CD4-positive, alpha-beta T cell (primary cell): ENCODE results near the gene NFIA. TPM values are rescaled to one million over a fixed set of nuclear protein-coding genes. Genes with fewer than 3 reads are reported as not detected.

Experiments used
- ATAC-seq: fragments of 200-7000 bp; cut with Tn5 transposase; one replicate; pipeline ENCODE4 v1.10.0; 2022; ENCODE audit warnings: mild to moderate bottlenecking; ENCODE audit not compliant: poor library complexity
- CTCF ChIA-PET: fragments of 350-600 bp; sonication (Branson Sonifier 250); formaldehyde crosslinking; loops from one replicate; lab custom pipeline; 2021; ENCODE audit warnings: antibody characterized with exemption, inconsistent platforms; lab: Charles Lee
- POLR2A ChIA-PET: fragments of 350-600 bp; sonication (Branson Sonifier 250); formaldehyde crosslinking; loops from one replicate; lab custom pipeline; 2021; ENCODE audit warnings: antibody characterized with exemption, inconsistent platforms; lab: Charles Lee
- DNase-seq, 14 experiments: peaks; one replicate each; pipeline ENCODE4 v3.0.0-alpha.2; 2013 to 2020; ENCODE audit warnings: mixed read lengths in 2 of 14
- H3K27ac ChIP-seq, 2 donors: one replicate each; pipeline versions ENCODE4 v1.5.1 to v1.7.0; 2013; ENCODE audit warnings: low read length in 2 of 2, low read depth in 1 of 2, mild to moderate bottlenecking in 1 of 2
- H3K27me3 ChIP-seq, 2 experiments: 1 replicate in 1 of 2; 2 replicates in 1 of 2; pipeline versions ENCODE4 v1.6.1 to v1.7.0; 2013; ENCODE audit warnings: low read length in 2 of 2, control low read depth in 1 of 2, mild to moderate bottlenecking in 1 of 2, moderate library complexity in 1 of 2; ENCODE audit not compliant: insufficient read depth in 2 of 2, control insufficient read depth in 1 of 2
- H3K36me3 ChIP-seq: one replicate; pipeline ENCODE4 v1.6.1; 2013; ENCODE audit warnings: low read length, control low read depth; ENCODE audit not compliant: insufficient read depth
- H3K4me1 ChIP-seq: one replicate; pipeline ENCODE4 v1.6.1; 2013; ENCODE audit warnings: low read length, control low read depth; ENCODE audit not compliant: insufficient read depth
- H3K4me3 ChIP-seq: one replicate; pipeline ENCODE4 v1.5.1; 2013; ENCODE audit warnings: mild to moderate bottlenecking, low read length, moderate library complexity
- H3K9me3 ChIP-seq, 2 experiments: 1 replicate in 1 of 2; 2 replicates in 1 of 2; pipeline versions ENCODE4 v1.6.1 to v1.7.0; 2013; ENCODE audit warnings: low read length in 2 of 2, mild to moderate bottlenecking in 2 of 2, control low read depth in 1 of 2, moderate library complexity in 1 of 2; ENCODE audit not compliant: control insufficient read depth in 1 of 2, insufficient read depth in 1 of 2
- H3K27ac Mint-ChIP-seq: one replicate; pipeline ENCODE4 v1.8.0; 2020; ENCODE audit warnings: mixed read lengths
- H3K27me3 Mint-ChIP-seq: one replicate; pipeline ENCODE4 v1.8.0; 2021; ENCODE audit warnings: mixed read lengths
- H3K36me3 Mint-ChIP-seq: one replicate; pipeline ENCODE4 v1.8.0; 2021; ENCODE audit warnings: low read depth, mixed read lengths
- H3K4me1 Mint-ChIP-seq: one replicate; pipeline ENCODE4 v1.8.0; 2021; ENCODE audit warnings: low read depth, mixed read lengths
- H3K4me3 Mint-ChIP-seq: one replicate; pipeline ENCODE4 v1.8.0; 2020; ENCODE audit warnings: mild to moderate bottlenecking, mixed read lengths
- H3K9me3 Mint-ChIP-seq: one replicate; pipeline ENCODE4 v1.8.0; 2020; ENCODE audit warnings: mixed read lengths
- intact Hi-C, 2 experiments: fragments of 100-400 bp; cut with DNase I in 1 of 2; cut with micrococcal nuclease in 1 of 2; formaldehyde crosslinking; loops; one replicate each; pipeline versions ENCODE4 v1.15.1 to v1.9.0; 2023 to 2025; cut with DNase I, micrococcal nuclease
- total RNA-seq, 174 experiments: library from RNA in 2 of 174; stranded (reverse) in 2 of 174; gene quantifications; one replicate each; pipeline ENCODE4 v1.2.3 and lab custom pipeline; 2021 to 2026
- TF ChIP-seq, protein P1 (sequence below): fragments of 200-600 bp; IDR thresholded peaks from one replicate; pipeline ENCODE4 v1.8.0; 2022; ENCODE audit warnings: antibody characterized with exemption, mild to moderate bottlenecking

NFIA gene
- total RNA-seq, 2 experiments from 2014 or later = 4.8 to 5.9 TPM

DNA sequence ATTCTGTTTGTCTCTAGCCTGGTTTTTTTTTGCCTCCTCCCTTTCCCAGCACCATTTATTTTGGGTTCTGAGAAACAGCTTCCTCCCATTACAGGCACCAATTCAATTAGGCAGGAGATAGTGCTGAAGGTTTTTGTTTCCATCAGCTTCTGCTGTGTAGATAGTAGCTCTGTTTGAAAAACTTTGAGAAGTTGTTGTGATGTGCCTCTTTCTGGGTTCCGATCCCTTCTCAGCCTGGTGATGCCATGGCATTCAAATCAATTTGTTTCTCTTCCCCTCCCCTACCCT, 109.0 kb downstream of the NFIA start:
- H3K9me3 Mint-ChIP-seq = no peaks in the 10 kb centered on the region
- Histone ChIP-seq H3K36me3 (no peaks in the 10 kb centered on the region), H3K27ac (no peak overlapping the region), H3K27me3 (no peaks in the 10 kb centered on the region), H3K4me1 (no peaks in the 10 kb centered on the region), H3K9me3 (no peaks in the 10 kb centered on the region), H3K4me3 (no peak overlapping the region)
- ATAC-seq (no peak), DNase-seq (no peak)
- H3K4me1 Mint-ChIP-seq = no peaks in the 10 kb centered on the region
- TF ChIP-seq, protein P1, sequence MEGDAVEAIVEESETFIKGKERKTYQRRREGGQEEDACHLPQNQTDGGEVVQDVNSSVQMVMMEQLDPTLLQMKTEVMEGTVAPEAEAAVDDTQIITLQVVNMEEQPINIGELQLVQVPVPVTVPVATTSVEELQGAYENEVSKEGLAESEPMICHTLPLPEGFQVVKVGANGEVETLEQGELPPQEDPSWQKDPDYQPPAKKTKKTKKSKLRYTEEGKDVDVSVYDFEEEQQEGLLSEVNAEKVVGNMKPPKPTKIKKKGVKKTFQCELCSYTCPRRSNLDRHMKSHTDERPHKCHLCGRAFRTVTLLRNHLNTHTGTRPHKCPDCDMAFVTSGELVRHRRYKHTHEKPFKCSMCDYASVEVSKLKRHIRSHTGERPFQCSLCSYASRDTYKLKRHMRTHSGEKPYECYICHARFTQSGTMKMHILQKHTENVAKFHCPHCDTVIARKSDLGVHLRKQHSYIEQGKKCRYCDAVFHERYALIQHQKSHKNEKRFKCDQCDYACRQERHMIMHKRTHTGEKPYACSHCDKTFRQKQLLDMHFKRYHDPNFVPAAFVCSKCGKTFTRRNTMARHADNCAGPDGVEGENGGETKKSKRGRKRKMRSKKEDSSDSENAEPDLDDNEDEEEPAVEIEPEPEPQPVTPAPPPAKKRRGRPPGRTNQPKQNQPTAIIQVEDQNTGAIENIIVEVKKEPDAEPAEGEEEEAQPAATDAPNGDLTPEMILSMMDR = no peak
- H3K4me3 Mint-ChIP-seq = no peak overlapping the region
- no peaks in the 10 kb centered on the region for H3K36me3 Mint-ChIP-seq
- CTCF ChIA-PET = interaction anchor here (0.7 kb wide), 1 partner anchor 9 kb away, joined by 3 read pairs; no protein-coding TSS in a partner anchor
- intact Hi-C loops = no loop called here
- H3K27ac Mint-ChIP-seq = no peak overlapping the region
- no peaks in the 10 kb centered on the region for H3K27me3 Mint-ChIP-seq
- POLR2A ChIA-PET = no interaction called here

DNA sequence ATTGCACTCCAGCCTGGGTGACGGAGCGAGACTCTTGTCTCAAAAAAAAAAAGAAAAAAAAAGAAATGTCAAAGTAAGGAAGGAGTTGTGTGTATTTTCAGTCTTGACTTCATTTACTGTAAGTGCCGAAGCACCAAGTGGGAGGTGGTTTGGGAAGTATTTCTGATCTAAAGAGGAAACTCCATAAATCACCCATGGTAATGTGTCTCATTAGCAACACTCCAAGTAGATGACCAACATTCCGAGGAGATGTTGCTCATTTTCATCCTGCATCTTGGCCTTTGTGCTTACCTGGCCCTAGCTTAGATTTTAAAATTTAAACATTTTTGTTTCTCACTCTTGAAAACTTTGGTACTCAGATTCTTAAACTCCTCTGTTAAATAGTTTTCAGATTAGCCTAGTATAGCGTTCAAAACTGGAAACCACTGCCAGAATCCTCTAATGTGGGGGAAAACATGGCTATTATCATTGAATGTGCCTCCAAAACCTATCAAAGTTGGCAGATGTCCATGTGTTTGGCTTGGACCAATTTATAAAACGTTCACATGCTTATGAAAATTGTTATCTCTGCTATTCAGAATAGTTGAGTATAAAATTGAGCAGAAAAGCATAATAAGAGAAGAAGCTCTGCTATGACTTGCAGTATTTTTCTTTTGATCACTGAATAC, 110.4 kb downstream of the NFIA start:
- no peak for ATAC-seq
- intact Hi-C loops = no loop called here
- POLR2A ChIA-PET = no interaction called here

DNA sequence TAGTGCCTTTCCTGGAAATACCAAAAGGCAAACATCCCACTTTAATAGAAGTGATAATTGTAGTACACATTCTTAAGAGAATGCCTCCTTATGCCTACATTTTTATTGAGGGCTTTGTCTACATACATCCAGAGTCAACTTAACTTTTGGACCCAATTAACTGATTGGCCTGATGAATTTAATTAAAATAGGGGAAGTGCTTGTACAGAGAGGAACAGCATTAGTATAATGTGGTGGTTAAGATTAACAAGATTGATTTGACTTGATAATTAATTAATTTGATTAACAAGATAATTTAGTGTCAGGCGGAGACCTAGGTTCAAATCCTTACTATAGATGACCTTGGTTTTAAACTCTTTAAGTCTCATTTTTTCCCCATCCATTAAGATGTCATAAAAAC, 111.4 kb downstream of the NFIA start:
- H3K27me3 Mint-ChIP-seq = no peaks in the 10 kb centered on the region
- no peak overlapping the region for H3K27ac ChIP-seq
- H3K4me3 Mint-ChIP-seq = no peak overlapping the region
- ChIA-PET CTCF (no interaction called here), POLR2A (no interaction called here)
- H3K4me1 ChIP-seq = no peaks in the 10 kb centered on the region
- H3K27ac Mint-ChIP-seq = no peak overlapping the region
- H3K36me3 ChIP-seq = no peaks in the 10 kb centered on the region
- no peaks in the 10 kb centered on the region for H3K4me1 Mint-ChIP-seq
- TF ChIP-seq, protein P1 = no peak
- H3K9me3 ChIP-seq = no peaks in the 10 kb centered on the region
- no peaks in the 10 kb centered on the region for H3K27me3 ChIP-seq
- ATAC-seq = no peak
- H3K9me3 Mint-ChIP-seq = no peaks in the 10 kb centered on the region
- no peak for DNase-seq
- intact Hi-C loops = no loop called here
- no peak overlapping the region for H3K4me3 ChIP-seq
- no peaks in the 10 kb centered on the region for H3K36me3 Mint-ChIP-seq

More for the DNA sequence above, 110.4 kb downstream of the NFIA start:
- H3K27ac ChIP-seq = no peak overlapping the region
- H3K4me3 ChIP-seq = no peak overlapping the region
- TF ChIP-seq, protein P1 = no peak
- Mint-ChIP-seq H3K4me3 (no peak overlapping the region), H3K27ac (no peak overlapping the region), H3K27me3 (no peaks in the 10 kb centered on the region), H3K36me3 (no peaks in the 10 kb centered on the region), H3K9me3 (no peaks in the 10 kb centered on the region), H3K4me1 (no peaks in the 10 kb centered on the region)
- H3K4me1 ChIP-seq = no peaks in the 10 kb centered on the region
- H3K27me3 ChIP-seq = no peaks in the 10 kb centered on the region
- CTCF ChIA-PET = no interaction called here
- H3K9me3 ChIP-seq = no peaks in the 10 kb centered on the region
- no peak for DNase-seq
- no peaks in the 10 kb centered on the region for H3K36me3 ChIP-seq
